ENCODE data around the gene HPF1.

The HPF1 gene

GRCh38 chr4:169730564-169730963 is 27.2 kb downstream of the HPF1 start:
- Histone ChIP-seq H3K9ac (ENCODE audit: low read depth, low read length) (no peak overlapping the region), H3K36me3 (ENCODE audit: control insufficient read depth, insufficient read depth, low read length) (no peaks in the 10 kb centered on the region), H3K4me3 (ENCODE audit: low read depth, low read length) (no peak overlapping the region), H3K27me3 (ENCODE audit: control insufficient read depth, insufficient read depth, low read length) (no peaks in the 10 kb centered on the region), H3K9me3 (ENCODE audit: control insufficient read depth, insufficient read depth, low read length) (no peaks in the 10 kb centered on the region), H3K4me1 (ENCODE audit: control insufficient read depth, insufficient read depth, low read length) (no peaks in the 10 kb centered on the region)

DNA sequence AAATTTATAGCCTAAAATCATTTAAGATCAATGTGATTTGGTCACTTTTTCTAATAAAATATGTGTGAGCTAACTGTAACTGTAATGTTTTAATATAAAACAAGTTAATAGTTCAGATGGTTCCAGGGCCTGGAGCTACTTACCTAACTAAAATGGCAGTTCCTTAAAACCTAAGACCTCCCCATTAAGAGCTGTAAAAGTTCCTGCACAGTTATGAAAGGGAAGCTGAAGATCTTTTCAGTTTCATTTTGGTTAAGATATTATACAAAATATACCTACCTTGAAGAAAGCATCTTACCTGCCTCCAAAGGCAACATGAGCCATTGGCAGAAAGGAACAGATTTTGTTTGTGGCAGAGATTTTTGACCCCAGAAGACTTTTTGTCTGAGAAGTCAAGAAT is 30.1 kb downstream of the HPF1 start:
- no peaks in the 10 kb centered on the region for H3K36me3 ChIP-seq (ENCODE audit: control insufficient read depth, insufficient read depth, low read length)
- H3K9me3 ChIP-seq (ENCODE audit: control insufficient read depth, insufficient read depth, low read length), result no peaks in the 10 kb centered on the region
- H3K4me1 ChIP-seq (ENCODE audit: control insufficient read depth, insufficient read depth, low read length), result peaks cover 2% of the 10 kb centered on the region
- no peak overlapping the region for H3K9ac ChIP-seq (ENCODE audit: low read depth, low read length)
- no peaks in the 10 kb centered on the region for H3K27me3 ChIP-seq (ENCODE audit: control insufficient read depth, insufficient read depth, low read length)
- H3K4me3 ChIP-seq (ENCODE audit: low read depth, low read length), result no peak overlapping the region

DNA sequence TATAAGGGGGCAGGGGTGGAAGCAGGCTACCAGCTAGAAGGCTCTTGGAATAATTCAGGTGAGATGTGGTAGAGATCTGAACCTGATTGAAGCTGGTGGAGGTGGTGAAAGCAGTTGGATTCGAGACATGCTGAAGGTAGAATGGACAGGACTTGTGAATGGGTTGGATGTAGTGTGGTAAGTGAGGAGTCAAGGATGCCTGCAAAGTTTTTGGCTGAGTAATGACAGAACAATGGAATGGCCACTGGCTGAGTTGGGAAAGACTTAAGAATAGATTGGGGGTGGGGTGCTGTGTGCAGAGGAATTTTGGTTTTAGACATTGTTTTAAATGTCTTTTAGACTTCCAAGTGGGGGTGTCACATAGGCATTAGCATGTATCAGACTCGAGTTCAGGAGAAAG is 33.5 kb downstream of the HPF1 start:
- peaks cover 2% of the 10 kb centered on the region for H3K4me1 ChIP-seq (ENCODE audit: control insufficient read depth, insufficient read depth, low read length)
- H3K9me3 ChIP-seq (ENCODE audit: control insufficient read depth, insufficient read depth, low read length), result no peaks in the 10 kb centered on the region
- no peaks in the 10 kb centered on the region for H3K36me3 ChIP-seq (ENCODE audit: control insufficient read depth, insufficient read depth, low read length)
- H3K27me3 ChIP-seq (ENCODE audit: control insufficient read depth, insufficient read depth, low read length), result no peaks in the 10 kb centered on the region
- no peak overlapping the region for H3K9ac ChIP-seq (ENCODE audit: low read depth, low read length)
- H3K4me3 ChIP-seq (ENCODE audit: low read depth, low read length), result no peak overlapping the region

GRCh38 chr4:169723207-169723965 is 34.4 kb downstream of the HPF1 start:
- no peak overlapping the region for H3K4me3 ChIP-seq (ENCODE audit: low read depth, low read length)
- H3K36me3 ChIP-seq (ENCODE audit: control insufficient read depth, insufficient read depth, low read length), result no peaks in the 10 kb centered on the region
- peaks cover 2% of the 10 kb centered on the region for H3K4me1 ChIP-seq (ENCODE audit: control insufficient read depth, insufficient read depth, low read length)
- H3K27me3 ChIP-seq (ENCODE audit: control insufficient read depth, insufficient read depth, low read length), result no peaks in the 10 kb centered on the region
- no peaks in the 10 kb centered on the region for H3K9me3 ChIP-seq (ENCODE audit: control insufficient read depth, insufficient read depth, low read length)
- no peak overlapping the region for H3K9ac ChIP-seq (ENCODE audit: low read depth, low read length)

DNA sequence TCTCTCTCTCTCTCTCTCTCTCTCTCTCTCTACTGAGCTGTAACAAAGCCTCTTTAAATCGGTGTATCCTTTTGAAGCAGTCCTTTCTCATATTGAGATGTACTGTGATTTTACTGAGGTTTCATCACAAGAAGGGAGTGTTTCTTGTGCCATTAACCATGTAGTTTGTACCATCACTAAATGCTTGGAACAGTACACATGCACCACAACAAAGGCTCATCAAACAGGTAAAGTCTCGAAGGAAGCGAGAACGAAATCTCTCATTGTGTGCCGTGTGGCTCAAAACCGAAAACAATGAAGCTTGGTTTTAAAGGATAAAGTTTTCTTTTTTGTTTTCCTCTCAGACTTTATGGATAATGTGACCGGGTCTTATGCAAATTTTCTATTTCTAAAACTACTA is 37.2 kb downstream of the HPF1 start:
- H3K4me1 ChIP-seq (ENCODE audit: control insufficient read depth, insufficient read depth, low read length), result peaks cover 2% of the 10 kb centered on the region
- no peaks in the 10 kb centered on the region for H3K27me3 ChIP-seq (ENCODE audit: control insufficient read depth, insufficient read depth, low read length)
- no peak overlapping the region for H3K9ac ChIP-seq (ENCODE audit: low read depth, low read length)
- H3K9me3 ChIP-seq (ENCODE audit: control insufficient read depth, insufficient read depth, low read length), result no peaks in the 10 kb centered on the region
- H3K36me3 ChIP-seq (ENCODE audit: control insufficient read depth, insufficient read depth, low read length), result no peaks in the 10 kb centered on the region
- H3K4me3 ChIP-seq (ENCODE audit: low read depth, low read length), result no peak overlapping the region

- Histone ChIP-seq H3K36me3 (ENCODE audit: control insufficient read depth, insufficient read depth, low read length) (no peaks in the 10 kb centered on the region), H3K4me3 (ENCODE audit: low read depth, low read length) (no peak overlapping the region), H3K27me3 (ENCODE audit: control insufficient read depth, insufficient read depth, low read length) (no peaks in the 10 kb centered on the region), H3K9me3 (ENCODE audit: control insufficient read depth, insufficient read depth, low read length) (no peaks in the 10 kb centered on the region), H3K4me1 (ENCODE audit: control insufficient read depth, insufficient read depth, low read length) (no peaks in the 10 kb centered on the region), H3K9ac (ENCODE audit: low read depth, low read length) (no peak overlapping the region)
These were observed 41.1 kb downstream of the HPF1 start for GRCh38 chr4:169716677-169717076.

GRCh38 chr4:169715826-169716225 is 41.9 kb downstream of the HPF1 start:
- Histone ChIP-seq H3K36me3 (ENCODE audit: control insufficient read depth, insufficient read depth, low read length) (no peaks in the 10 kb centered on the region), H3K27me3 (ENCODE audit: control insufficient read depth, insufficient read depth, low read length) (no peaks in the 10 kb centered on the region), H3K9ac (ENCODE audit: low read depth, low read length) (no peak overlapping the region), H3K4me3 (ENCODE audit: low read depth, low read length) (no peak overlapping the region), H3K4me1 (ENCODE audit: control insufficient read depth, insufficient read depth, low read length) (no peaks in the 10 kb centered on the region), H3K9me3 (ENCODE audit: control insufficient read depth, insufficient read depth, low read length) (no peaks in the 10 kb centered on the region)

GRCh38 chr4:169707958-169708643 is 49.6 kb downstream of the HPF1 start:
- no peak overlapping the region for H3K4me3 ChIP-seq (ENCODE audit: low read depth, low read length)
- H3K4me1 ChIP-seq (ENCODE audit: control insufficient read depth, insufficient read depth, low read length), result no peaks in the 10 kb centered on the region
- no peaks in the 10 kb centered on the region for H3K9me3 ChIP-seq (ENCODE audit: control insufficient read depth, insufficient read depth, low read length)
- peaks cover 4% of the 10 kb centered on the region for H3K36me3 ChIP-seq (ENCODE audit: control insufficient read depth, insufficient read depth, low read length)
- H3K27me3 ChIP-seq (ENCODE audit: control insufficient read depth, insufficient read depth, low read length), result no peaks in the 10 kb centered on the region
- no peak overlapping the region for H3K9ac ChIP-seq (ENCODE audit: low read depth, low read length)

DNA sequence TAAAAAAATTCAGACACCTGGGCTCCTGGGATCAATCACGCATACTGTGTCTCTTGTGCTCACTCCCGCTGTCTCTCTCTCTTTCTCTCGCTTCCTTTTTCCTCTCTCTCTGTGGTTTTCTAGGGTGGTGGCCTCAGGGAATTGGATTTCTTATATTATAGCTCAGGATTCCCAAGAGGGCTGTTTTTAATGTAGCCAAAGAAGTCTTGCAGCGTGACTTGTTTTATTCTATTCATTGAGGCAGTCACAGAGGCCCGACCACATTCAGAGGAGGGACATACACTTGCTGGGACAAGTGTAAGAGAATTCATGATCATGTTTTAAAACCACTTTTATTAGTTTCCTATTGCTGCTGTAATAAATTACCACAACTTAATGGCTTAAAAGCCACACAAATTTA is 59.4 kb downstream of the HPF1 start:
- Histone ChIP-seq H3K36me3 (ENCODE audit: control insufficient read depth, insufficient read depth, low read length) (no peaks in the 10 kb centered on the region), H3K9ac (ENCODE audit: low read depth, low read length) (no peak overlapping the region), H3K9me3 (ENCODE audit: control insufficient read depth, insufficient read depth, low read length) (no peaks in the 10 kb centered on the region), H3K27me3 (ENCODE audit: control insufficient read depth, insufficient read depth, low read length) (no peaks in the 10 kb centered on the region), H3K4me3 (ENCODE audit: low read depth, low read length) (no peak overlapping the region), H3K4me1 (ENCODE audit: control insufficient read depth, insufficient read depth, low read length) (no peaks in the 10 kb centered on the region)

GRCh38 chr4:169690787-169691186 is 67.0 kb downstream of the HPF1 start:
- Histone ChIP-seq H3K9me3 (ENCODE audit: control insufficient read depth, insufficient read depth, low read length) (no peaks in the 10 kb centered on the region), H3K36me3 (ENCODE audit: control insufficient read depth, insufficient read depth, low read length) (no peaks in the 10 kb centered on the region), H3K4me1 (ENCODE audit: control insufficient read depth, insufficient read depth, low read length) (no peaks in the 10 kb centered on the region), H3K9ac (ENCODE audit: low read depth, low read length) (no peak overlapping the region), H3K4me3 (ENCODE audit: low read depth, low read length) (no peak overlapping the region), H3K27me3 (ENCODE audit: control insufficient read depth, insufficient read depth, low read length) (no peaks in the 10 kb centered on the region)

GRCh38 chr4:169689681-169690080 is 68.1 kb downstream of the HPF1 start:
- Histone ChIP-seq H3K4me3 (ENCODE audit: low read depth, low read length) (no peak overlapping the region), H3K27me3 (ENCODE audit: control insufficient read depth, insufficient read depth, low read length) (no peaks in the 10 kb centered on the region), H3K4me1 (ENCODE audit: control insufficient read depth, insufficient read depth, low read length) (no peaks in the 10 kb centered on the region), H3K36me3 (ENCODE audit: control insufficient read depth, insufficient read depth, low read length) (no peaks in the 10 kb centered on the region), H3K9ac (ENCODE audit: low read depth, low read length) (no peak overlapping the region), H3K9me3 (ENCODE audit: control insufficient read depth, insufficient read depth, low read length) (no peaks in the 10 kb centered on the region)

GRCh38 chr4:169682372-169683047 is 75.2 kb downstream of the HPF1 start:
- Histone ChIP-seq H3K27me3 (ENCODE audit: control insufficient read depth, insufficient read depth, low read length) (no peaks in the 10 kb centered on the region), H3K4me1 (ENCODE audit: control insufficient read depth, insufficient read depth, low read length) (no peaks in the 10 kb centered on the region), H3K9ac (ENCODE audit: low read depth, low read length) (no peak overlapping the region), H3K9me3 (ENCODE audit: control insufficient read depth, insufficient read depth, low read length) (no peaks in the 10 kb centered on the region), H3K4me3 (ENCODE audit: low read depth, low read length) (no peak overlapping the region), H3K36me3 (ENCODE audit: control insufficient read depth, insufficient read depth, low read length) (peaks cover 2% of the 10 kb centered on the region)

Measured in iPS-15b (cell line).